Nephron progenitor cell (in vitro differentiated cells): Measurements from ENCODE around the gene SMARCC1.

ENCODE experiments used
- DNase-seq: peaks from one replicate; pipeline ENCODE4 v3.0.0; 2021
- H3K27ac Mint-ChIP-seq: 2 replicates; pipeline ENCODE4 v1.8.0; 2021; ENCODE audit warnings: mild to moderate bottlenecking, moderate library complexity, mixed read lengths
- H3K27me3 Mint-ChIP-seq: 2 replicates; pipeline ENCODE4 v1.8.0; 2021; ENCODE audit warnings: mild to moderate bottlenecking, low read depth, mixed read lengths; ENCODE audit not compliant: poor library complexity
- H3K36me3 Mint-ChIP-seq: 2 replicates; pipeline ENCODE4 v1.8.0; 2021; ENCODE audit warnings: low read depth, mixed read lengths
- H3K4me1 Mint-ChIP-seq: 2 replicates; pipeline ENCODE4 v1.8.0; 2021; ENCODE audit warnings: mixed read lengths
- H3K4me3 Mint-ChIP-seq: 2 replicates; pipeline ENCODE4 v1.8.0; 2021; ENCODE audit warnings: mild to moderate bottlenecking, moderate library complexity, mixed read lengths
- H3K9me3 Mint-ChIP-seq: 2 replicates; pipeline ENCODE4 v1.8.0; 2021; ENCODE audit warnings: mild to moderate bottlenecking, moderate library complexity, mixed read lengths
- TF ChIP-seq, protein P1 (sequence below): fragments of 200-600 bp; sonication (generic); IDR thresholded peaks from 2 replicates; pipeline ENCODE4 v1.5.0; 2021; ENCODE audit warnings: antibody characterized with exemption

The SMARCC1 gene

DNA sequence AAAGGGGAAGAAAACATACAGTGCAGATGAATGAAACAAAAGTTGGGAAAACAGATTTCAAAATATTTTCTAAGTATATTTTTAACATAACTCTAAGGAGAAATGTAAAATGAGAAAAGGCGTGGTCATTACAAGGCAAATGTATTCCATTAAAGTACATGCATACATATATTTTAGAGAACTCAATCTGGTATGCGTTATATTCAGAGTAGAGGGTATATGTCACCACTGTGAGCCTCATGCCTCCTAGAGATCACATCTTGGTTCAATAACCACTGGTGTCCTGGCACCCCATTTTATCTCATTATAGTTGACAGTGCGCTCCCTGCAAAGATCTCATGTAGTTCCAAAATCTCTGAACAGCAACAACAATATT lies 77.5 kb downstream of the SMARCC1 start:
- TF ChIP-seq, protein P1, sequence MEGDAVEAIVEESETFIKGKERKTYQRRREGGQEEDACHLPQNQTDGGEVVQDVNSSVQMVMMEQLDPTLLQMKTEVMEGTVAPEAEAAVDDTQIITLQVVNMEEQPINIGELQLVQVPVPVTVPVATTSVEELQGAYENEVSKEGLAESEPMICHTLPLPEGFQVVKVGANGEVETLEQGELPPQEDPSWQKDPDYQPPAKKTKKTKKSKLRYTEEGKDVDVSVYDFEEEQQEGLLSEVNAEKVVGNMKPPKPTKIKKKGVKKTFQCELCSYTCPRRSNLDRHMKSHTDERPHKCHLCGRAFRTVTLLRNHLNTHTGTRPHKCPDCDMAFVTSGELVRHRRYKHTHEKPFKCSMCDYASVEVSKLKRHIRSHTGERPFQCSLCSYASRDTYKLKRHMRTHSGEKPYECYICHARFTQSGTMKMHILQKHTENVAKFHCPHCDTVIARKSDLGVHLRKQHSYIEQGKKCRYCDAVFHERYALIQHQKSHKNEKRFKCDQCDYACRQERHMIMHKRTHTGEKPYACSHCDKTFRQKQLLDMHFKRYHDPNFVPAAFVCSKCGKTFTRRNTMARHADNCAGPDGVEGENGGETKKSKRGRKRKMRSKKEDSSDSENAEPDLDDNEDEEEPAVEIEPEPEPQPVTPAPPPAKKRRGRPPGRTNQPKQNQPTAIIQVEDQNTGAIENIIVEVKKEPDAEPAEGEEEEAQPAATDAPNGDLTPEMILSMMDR, result no peak
- no peak overlapping the region for H3K4me3 Mint-ChIP-seq
- H3K4me1 Mint-ChIP-seq, result no peaks in the 10 kb centered on the region
- no peaks in the 10 kb centered on the region for H3K9me3 Mint-ChIP-seq
- peak overlapping the region; percentile 81 for H3K27ac Mint-ChIP-seq
- H3K27me3 Mint-ChIP-seq, result no peaks in the 10 kb centered on the region
- peaks cover 76% of the 10 kb centered on the region for H3K36me3 Mint-ChIP-seq
- DNase-seq, result no peak

DNA sequence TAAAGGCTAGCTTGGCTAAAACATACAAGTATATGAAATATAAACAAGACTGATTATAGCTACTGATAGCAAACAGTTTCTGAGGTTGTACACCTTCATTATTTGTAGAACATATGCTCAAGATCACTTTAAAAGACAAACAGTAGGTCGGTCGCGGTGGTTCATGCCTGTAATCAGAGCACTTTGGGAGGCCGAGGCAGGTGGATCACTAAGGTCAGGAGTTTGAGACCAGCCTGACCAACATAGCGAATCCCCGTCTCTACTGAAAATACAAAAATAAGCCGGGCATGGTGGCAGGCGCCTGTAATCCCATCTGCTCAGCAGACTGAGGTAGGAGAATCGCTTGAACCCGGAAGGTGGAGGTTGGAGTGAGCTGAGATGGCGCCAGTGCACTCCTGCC lies 80.3 kb downstream of the SMARCC1 start:
- Mint-ChIP-seq H3K9me3 (no peaks in the 10 kb centered on the region), H3K4me1 (no peaks in the 10 kb centered on the region), H3K27me3 (no peaks in the 10 kb centered on the region), H3K4me3 (no peak overlapping the region), H3K27ac (no peak overlapping the region), H3K36me3 (peaks cover 75% of the 10 kb centered on the region)
- TF ChIP-seq, protein P1, result no peak
- DNase-seq, result no peak

DNA sequence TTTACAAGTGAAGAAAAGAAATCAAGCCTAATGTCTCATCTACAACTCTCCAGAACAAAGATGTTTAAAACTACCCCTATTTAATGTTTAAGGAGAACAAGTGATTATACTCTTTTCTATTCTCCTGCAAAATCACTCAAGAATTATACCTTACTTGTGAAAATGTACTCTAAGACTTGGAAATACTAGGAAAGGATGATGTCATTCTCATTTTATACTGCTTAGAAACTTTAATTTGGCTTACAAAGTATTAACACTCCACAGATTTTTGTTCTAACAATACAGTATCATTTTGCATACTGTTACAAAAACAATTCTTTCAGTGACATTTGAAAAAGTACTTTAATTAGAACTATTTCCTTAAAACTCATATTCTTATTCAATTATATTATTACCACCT lies 89.5 kb downstream of the SMARCC1 start:
- DNase-seq, result no peak
- Mint-ChIP-seq H3K27me3 (no peaks in the 10 kb centered on the region), H3K27ac (peak overlapping the region; percentile 6), H3K9me3 (no peaks in the 10 kb centered on the region), H3K4me3 (no peak overlapping the region), H3K4me1 (no peaks in the 10 kb centered on the region), H3K36me3 (peaks cover 83% of the 10 kb centered on the region)
- TF ChIP-seq, protein P1, result no peak

DNA sequence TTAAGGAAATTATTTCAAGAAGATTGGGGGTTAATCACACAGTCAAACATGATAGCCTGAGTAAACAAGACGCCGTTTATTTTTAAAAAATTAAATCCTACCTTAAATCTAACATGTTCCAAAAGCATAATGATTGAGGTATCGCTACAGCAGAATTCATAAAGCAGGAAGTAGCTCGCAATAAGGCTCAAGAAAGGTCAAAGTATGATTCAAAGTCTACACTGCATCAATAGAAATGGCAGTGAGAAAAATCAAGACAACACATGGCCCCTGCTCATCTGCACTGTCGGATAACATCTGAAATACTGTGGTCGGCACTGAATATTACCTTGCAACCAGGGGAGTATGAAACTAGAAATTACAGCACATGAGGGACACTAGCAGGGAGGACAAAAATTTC lies 93.2 kb downstream of the SMARCC1 start:
- H3K4me3 Mint-ChIP-seq, result no peak overlapping the region
- H3K27me3 Mint-ChIP-seq, result no peaks in the 10 kb centered on the region
- TF ChIP-seq, protein P1, result no peak
- H3K4me1 Mint-ChIP-seq, result no peaks in the 10 kb centered on the region
- DNase-seq, result no peak
- H3K36me3 Mint-ChIP-seq, result peaks cover 89% of the 10 kb centered on the region
- no peak overlapping the region for H3K27ac Mint-ChIP-seq
- no peaks in the 10 kb centered on the region for H3K9me3 Mint-ChIP-seq

DNA sequence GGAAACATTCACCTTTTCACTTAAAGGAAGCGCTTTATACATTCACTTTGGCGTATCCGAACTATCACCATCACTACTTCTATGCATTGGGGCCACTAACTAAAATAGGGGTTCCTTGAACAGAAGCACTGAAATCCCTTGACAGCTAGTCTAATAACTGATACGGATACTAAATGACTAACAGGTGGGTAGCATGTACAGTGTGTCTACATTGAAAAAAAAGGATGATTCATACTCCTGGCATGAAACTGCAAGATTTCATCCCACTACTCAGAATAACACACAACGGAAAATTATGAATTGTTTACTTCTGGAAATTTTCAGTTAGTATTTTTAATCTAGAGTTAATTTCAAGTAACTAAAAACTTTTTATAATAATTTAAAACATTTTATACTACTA lies 96.7 kb downstream of the SMARCC1 start:
- no peaks in the 10 kb centered on the region for H3K4me1 Mint-ChIP-seq
- TF ChIP-seq, protein P1, result no peak
- H3K36me3 Mint-ChIP-seq, result peaks cover 77% of the 10 kb centered on the region
- no peak overlapping the region for H3K4me3 Mint-ChIP-seq
- H3K9me3 Mint-ChIP-seq, result no peaks in the 10 kb centered on the region
- H3K27me3 Mint-ChIP-seq, result no peaks in the 10 kb centered on the region
- DNase-seq, result no peak
- no peak overlapping the region for H3K27ac Mint-ChIP-seq

DNA sequence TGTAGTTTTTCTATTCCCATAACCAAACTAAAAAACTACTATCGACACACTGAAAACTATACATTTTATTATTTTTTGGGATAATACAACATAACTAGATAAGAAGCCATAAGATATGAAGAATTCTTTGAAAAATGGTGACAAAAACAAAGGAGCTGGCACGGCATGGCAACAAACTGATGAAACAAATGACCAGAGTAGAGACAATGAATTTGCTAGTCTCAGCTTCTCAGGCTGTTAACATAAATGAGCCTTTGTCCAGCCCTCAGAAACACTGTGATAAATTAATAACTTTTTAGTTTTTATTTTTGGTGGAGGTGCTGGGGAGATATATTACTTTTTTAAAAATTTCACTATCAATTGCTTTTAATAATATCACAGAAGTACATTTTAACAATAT lies 100.7 kb downstream of the SMARCC1 start:
- H3K27me3 Mint-ChIP-seq, result no peaks in the 10 kb centered on the region
- DNase-seq, result no peak
- no peaks in the 10 kb centered on the region for H3K9me3 Mint-ChIP-seq
- TF ChIP-seq, protein P1, result no peak
- H3K4me3 Mint-ChIP-seq, result no peak overlapping the region
- H3K36me3 Mint-ChIP-seq, result peaks cover 78% of the 10 kb centered on the region
- no peak overlapping the region for H3K27ac Mint-ChIP-seq
- H3K4me1 Mint-ChIP-seq, result no peaks in the 10 kb centered on the region
